HG02884 (cell line): ENCODE results near the gene KERA.

Experiments
- ATAC-seq: cut with Tn5 transposase; IDR thresholded peaks from one replicate; pipeline ENCODE4 v1.9.1; 2021; ENCODE audit warnings: mild to moderate bottlenecking, moderate library complexity; ENCODE audit not compliant: unreplicated experiment

Gene KERA

GRCh38 chr12:91074154-91074709, 16.4 kb upstream of the KERA start:
- ATAC-seq = no peak

DNA sequence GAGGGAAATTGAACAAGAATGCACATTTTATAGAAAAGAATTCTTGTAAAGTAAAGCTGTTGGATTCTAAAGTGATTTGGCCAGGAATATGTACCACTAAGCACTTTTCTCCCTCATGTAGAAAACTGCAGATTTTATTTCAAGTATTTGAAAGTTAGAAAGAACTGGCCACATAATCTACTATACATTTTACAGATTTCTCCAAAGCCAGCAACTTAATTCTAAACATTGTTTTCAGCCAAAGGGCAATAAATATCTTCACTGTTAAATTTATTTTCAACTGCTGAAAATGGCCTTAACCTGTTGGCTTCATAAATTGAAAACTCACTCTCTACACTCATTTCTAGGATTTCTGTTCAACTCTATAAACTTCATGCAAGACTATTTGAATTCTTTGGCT, 15.6 kb upstream of the KERA start:
- no peak for ATAC-seq

DNA sequence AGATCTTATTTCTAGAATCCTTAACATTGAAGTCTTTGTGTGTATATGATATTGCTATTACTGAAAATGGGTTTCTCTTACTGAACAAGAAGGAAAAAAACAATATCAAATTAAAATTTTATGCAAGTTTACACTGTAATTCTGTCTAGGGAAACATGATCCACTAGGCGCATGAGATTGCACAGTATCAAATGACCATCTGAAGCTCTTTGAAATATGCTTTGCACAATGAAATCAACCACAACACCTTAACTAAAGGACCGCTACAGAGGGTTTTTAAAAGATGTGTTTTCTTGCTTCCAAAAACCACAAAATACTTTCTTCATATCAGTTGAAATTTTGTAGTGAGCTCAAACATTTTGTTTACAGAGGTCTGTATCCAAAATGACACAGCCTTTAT, 15.1 kb upstream of the KERA start:
- ATAC-seq = no peak

DNA sequence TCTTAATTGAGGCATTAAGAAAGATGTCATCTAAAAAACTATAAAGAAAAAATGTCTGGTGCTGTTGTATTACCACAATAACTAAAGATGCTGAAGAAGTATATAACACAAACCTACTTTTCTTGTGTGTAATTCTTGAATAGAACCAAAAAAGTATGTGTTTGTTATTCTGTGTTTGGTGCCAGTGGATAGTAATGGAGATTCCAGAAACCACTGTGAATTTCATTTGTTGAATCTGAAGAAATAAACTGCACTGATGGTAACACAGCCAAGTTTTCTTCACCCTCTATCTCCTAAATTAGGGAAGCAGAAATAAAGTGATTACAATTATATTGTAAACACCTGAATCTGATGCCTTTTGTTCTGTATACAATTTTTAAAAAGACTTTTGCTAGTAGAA, 13.1 kb upstream of the KERA start:
- ATAC-seq = no peak

- no peak for ATAC-seq
Observed at GRCh38 chr12:91065396-91065795, 7.6 kb upstream of the KERA start.

- no peak for ATAC-seq
Observed at GRCh38 chr12:91064640-91065039, 6.8 kb upstream of the KERA start.

GRCh38 chr12:91061091-91061490, 3.3 kb upstream of the KERA start:
- no peak for ATAC-seq

GRCh38 chr12:91059211-91059610, 1.4 kb upstream of the KERA start:
- ATAC-seq = no peak

GRCh38 chr12:91058786-91059185, 962 bp upstream of the KERA start:
- ATAC-seq = no peak

DNA sequence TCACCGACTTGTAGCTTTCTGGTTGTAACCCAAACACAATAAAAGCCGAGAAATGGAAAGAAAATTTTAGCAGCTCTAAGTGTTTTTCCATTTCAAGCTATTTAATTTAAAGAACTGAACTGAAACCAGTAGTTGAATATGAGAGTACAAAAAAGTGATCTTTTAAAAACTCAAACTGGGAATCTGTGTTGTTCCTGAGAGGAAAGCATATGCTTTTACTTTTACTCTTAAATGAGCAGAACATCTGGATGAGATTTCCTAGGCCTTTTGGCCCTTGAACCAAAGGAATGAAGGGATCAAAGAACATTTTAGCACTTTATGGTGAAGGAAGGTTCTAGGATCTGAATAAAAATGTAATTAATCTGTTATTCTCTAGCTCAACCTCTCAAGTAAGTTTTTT, 1.3 kb downstream of the KERA start:
- ATAC-seq = no peak

DNA sequence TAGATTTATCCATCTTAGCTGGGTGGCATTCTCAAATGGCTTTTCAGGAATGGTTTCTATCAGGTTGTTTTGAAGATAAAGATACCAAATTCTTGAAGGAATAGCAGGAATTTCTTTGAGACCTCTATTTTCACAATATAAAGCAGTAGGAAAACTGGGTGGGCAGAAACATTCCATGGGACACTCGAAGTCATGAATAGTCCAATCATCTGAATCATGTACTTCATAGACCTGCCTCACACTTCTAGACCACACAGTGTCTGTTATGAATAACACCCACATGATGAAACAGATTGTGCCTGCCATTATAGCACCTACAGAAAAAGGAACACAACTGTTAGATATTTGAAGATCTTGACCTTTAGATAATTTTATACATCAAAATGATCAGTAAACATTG, 1.8 kb downstream of the KERA start:
- no peak for ATAC-seq

- no peak for ATAC-seq
Observed at GRCh38 chr12:91053951-91054715, 3.7 kb downstream of the KERA start.

- ATAC-seq = no peak
Observed at GRCh38 chr12:91052026-91052425, 5.8 kb downstream of the KERA start.

GRCh38 chr12:91044586-91044985, 13.2 kb downstream of the KERA start:
- ATAC-seq = no peak

GRCh38 chr12:91043408-91043807, 14.4 kb downstream of the KERA start:
- ATAC-seq = no peak

GRCh38 chr12:91040096-91040755, 17.6 kb downstream of the KERA start:
- ATAC-seq = no peak

DNA sequence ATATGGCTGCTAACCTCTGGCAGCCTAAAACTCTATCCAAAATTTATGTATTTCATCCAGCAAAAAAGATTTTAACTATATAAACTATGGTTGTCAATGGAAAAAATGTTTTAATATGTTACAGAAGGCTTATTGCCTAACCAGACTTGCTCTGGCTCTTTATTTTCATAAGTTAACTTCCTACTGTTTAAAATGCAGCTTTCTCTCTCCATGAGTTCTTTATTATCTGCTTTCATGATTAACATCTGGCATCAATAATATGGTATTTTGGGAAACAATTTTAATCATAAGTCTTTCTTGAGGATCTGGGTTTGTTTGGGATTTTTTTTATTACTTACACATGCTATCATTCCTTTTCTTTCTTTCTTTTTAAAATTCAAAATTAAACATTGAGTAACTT, 20.5 kb downstream of the KERA start:
- ATAC-seq = no peak

DNA sequence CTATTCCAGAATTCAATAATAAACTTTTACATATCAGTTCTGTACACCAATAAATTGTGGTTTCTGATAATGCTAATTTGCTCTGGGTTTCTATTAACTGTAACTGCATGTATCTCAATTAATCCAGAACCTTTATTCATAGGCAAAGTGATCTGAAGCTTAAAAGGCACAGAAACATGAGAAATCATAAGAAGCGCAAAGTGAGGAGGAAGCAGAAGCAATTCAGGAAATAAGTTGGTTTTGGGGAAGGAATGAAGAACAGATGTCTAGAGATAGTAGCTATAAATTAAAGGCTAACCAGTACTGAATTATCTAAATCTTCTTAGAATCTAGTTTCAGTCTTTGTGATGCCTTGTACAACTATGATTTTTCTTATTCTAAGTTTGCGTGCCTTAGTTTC, 24.6 kb downstream of the KERA start:
- ATAC-seq = no peak

- ATAC-seq = peak; percentile 90
Observed at GRCh38 chr12:91023326-91024004, 34.4 kb downstream of the KERA start.

- no peak for ATAC-seq
Observed at GRCh38 chr12:91021076-91021475, 36.7 kb downstream of the KERA start.

DNA sequence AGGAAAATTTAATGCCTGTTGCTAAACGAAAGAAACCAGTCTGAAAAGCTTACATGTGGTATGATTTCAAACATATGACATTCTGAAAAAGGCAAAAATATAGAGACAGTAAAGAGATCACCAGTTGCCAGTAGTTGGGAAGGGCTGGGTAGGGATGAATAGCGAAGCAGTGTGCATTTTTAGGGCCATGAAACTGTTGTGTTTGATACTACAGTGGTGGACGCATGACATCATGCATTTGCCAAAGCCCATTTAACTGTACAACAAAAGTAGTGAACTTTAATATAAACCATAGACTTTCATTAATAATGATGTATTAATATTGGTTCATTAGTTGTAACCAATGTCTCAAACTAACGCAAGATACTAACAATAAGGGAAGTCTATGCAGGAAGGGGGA, 38.4 kb downstream of the KERA start:
- ATAC-seq = no peak
